HG02981 (cell line): ENCODE results near the gene HOXC11.

Experiments
- ATAC-seq: cut with Tn5 transposase; IDR thresholded peaks from one replicate; pipeline ENCODE4 v1.9.1; 2021; ENCODE audit warnings: mild to moderate bottlenecking, moderate library complexity; ENCODE audit not compliant: unreplicated experiment

HOXC11 gene

DNA sequence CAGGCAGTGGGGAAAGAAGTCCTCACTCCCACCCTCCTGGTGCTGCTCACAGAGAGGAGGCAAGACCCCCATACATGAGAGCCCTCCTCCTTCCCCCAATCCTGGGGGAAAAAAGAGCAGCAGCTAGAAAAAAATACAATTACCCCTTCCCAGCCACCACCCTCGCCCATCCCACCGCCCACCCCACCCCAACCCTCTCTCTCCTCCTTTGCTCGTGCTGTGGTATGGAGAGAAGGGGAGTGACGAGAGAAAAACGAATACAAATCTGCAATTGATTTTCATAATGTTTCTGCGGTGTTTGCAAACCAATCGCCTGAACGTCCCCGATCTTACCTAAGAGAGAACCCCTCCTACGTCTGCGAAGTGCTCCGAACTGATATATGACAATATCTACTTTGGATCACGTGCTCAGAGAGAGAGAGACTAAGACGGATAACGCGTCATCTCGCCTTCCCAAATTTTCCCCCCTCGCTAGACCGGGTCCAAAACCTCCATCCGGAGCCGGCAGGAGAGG, at the start of gene HOXC11:
TSS of gene HOXC11 (plus strand) at position 405 of the 514 bp plus-strand sequence. CDS start 116 bp downstream, outside the sequence.
- ATAC-seq, result no peak

DNA sequence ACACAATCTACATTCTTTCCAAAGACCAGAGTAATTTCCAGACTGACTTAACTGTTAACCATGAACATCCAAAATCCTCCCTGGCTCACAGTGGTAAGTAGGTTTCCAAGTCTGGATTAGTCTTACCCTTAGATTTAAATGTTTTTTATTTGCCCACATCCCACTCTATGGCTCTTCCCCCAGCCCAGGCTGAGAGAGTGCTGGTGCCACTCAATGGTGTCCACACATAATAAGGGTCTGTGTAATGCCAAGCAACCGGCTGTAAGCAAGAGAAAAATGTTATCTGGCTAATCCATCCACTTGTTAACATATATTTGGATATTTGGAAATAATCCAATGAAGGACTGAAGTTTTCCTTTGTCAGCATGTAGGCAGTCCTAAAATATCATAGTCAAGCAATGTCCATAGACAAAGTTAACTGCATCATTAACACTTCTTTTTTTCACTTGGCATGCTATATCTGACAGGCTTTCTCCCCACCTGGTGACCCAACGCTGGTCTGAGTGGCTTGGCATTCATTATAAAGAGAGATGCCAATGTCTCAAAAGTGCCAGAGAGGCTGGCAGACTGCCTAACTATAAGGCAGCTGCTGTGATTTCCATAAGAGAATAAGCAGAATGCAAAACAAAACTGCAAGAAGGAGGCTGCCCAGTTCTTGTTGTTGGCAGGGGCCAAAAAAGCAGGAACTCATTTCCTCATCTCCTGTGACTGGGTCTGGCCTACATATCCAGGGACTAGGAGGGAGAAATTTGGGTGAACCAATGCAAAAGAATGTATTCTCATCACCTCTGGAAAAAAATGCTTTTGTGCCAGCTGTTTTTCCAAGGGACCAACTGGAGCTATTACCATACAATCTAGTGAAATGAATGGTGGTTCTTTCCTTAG, 48.2 kb upstream of the HOXC11 start:
- ATAC-seq, result no peak

DNA sequence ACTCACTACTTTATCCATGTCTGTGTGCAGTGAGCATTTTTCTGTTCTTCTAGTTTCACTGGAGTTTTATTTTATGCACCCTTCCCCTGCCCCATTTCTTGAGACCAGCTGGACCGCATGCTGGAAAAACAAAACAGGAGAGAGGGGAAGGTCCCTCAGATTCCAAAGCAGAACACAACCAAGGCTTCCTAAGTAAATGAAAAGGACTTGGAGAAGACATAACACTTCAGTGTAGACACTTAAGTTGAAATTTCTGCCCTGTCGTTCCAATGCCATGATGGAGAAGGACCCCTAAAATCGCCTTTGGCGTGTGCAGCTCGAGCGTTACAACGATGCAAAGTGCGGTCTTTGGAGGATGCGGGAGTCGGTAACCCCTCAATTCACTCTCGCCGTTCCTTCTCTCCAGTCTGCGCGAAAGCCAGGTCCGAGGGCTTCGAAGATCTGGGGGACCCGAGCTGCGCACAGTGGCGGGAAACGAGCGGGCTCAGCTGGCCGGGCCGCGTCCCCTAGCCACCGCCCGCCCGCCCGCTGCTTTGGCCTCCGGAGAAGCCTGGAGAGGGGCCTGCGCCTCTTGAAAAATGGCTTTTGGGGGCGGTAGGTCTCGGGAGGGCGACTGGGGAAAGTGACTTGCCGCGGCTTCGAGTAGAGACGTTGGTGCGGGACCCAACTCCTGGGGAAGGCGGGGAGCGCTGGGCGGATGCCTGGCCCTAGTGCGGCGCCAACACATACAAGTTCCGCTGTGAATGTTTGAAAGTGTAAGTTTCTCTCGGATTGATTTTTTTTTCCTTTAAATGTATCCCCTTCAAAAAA, 45.5 kb upstream of the HOXC11 start:
- no peak for ATAC-seq

DNA sequence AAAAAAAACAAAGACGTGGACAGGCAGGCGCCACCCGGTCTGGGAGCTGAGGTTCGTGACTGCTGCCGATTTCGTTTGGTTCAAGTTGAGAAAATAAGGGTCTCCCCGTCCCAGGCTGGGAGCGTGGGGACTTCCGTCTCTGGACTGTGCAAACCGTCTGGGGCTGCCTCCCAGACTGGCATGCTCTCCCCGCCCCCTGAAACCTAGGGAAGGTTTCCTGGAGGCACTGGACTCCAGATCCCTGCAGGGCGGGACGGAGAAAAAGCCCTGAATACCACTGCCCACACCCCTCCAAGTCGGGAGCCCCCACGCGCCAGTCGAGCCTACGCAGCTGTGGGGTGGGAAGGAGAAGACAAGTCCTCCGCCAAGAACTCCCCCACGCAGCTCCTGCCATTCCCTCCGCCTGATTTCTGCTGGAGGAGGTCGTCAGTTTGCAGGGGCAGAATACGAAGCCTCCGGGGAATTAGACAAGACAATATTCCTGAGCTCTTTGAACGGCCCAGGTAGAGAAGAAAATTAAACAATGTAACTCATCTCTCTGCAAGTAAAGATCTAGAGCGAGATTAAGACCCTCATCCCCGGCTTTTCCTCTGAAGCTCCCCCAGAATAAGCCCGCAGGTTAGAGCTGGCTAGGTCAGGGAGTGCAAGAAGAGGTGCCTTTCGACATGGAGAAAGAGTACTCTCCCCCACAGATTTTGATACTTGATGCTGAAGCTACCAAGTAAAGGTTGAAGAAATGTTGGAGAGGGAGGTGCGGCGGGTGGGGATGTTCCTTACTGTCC, 44.7 kb upstream of the HOXC11 start:
- no peak for ATAC-seq

DNA sequence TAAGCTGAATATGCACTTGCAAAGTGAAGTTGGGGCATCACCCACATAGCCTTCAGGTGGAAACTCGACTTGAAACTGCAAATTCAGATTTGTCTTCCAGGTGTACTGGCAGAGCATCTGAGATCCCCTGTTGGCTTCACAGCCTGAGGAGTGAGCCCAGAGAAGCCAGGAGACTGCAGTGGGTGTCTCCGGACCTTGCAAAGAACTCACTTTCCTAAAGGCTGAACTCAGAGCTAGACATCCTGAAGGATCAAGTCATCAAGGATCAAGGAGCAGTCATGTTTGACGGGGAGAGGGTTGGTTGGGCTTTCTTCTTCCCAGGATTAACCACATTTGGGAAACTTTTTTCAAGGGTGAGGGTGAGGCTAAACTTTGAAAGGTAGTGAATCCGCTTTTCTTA, 43.4 kb upstream of the HOXC11 start:
- no peak for ATAC-seq

DNA sequence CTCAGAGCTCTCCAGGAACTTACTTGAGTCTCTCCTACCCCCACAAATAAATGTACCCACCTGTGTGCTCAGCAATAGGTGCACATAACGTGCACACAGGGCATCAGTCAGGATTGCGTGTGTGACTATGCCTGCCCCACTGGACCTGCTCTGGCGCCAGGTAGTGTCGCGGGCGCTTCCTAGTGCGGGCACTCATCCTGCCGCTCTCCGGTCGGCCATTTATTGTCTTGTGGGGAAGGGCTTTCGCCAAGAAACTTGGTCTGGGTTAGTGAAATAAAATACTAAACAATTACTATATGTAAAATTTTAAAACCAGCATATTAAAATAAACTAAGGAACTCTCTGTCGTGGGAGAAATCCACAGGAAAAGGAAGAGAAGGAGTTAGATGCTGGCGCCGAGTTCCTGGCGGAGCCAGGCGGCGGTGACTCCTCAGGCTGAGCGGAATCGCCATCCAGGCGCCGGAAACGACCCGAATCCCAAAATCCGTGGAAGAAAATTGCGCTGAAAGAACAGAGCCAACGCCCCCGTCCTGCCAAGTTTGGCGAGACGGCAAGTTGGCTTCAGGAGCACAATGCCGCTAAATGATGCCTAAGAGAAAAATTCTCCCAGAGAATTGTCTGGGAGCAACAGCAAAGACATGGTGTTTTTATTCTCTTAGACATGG, 42.2 kb upstream of the HOXC11 start:
- ATAC-seq, result no peak

DNA sequence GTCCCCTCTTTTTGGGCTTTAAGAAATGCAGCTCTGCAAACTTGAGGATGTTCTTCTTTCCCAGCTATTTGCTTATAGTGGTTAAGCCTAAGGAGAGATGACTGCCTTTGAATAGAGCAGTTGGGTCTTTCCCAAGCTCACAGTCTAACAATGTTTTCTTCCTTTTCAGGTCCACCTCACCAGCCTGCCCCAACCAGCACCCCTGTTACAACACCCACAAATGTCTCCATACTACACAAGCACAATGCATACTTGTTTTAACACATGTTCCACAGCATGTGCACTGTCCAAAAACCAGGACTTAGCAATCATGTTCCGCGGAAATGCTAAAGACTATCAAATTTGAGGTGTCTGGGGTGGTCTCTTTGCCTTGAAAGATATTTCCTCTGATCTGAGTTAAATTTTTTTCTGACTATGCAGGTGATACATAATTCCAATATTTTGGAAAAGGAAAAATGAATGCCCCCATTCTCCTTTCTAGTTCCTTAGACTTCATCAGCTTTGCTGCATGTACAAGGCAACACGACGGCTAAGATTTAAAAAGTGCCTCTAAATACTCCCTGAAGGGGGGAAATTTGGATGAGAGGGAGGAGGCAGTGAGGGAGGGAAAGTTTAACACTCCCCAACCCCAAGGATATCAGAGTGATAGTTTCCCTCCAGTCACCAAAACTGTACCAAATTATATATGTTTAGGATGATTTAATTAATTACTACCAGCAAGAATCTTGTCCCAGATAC, 40.9 kb upstream of the HOXC11 start:
- no peak for ATAC-seq

DNA sequence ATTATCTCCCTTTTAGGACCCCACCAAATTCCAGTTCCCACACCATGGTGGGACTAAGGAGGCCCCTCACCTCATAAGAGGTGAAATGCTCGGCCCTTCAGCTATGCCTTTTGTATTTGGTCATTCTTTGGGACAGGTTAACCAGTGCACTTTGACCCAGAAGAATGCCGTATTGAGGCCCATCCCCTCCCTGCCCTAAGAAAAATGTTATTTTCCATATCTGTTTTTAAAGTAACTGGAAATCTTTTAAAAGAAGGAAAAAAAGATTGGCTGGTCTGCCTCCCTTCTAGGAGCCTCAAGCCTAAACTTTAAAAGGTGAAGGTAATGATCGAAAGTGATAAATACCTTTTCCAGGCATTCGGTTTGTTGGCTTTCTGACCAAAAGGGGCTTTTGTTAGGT, 40.0 kb upstream of the HOXC11 start:
- no peak for ATAC-seq

DNA sequence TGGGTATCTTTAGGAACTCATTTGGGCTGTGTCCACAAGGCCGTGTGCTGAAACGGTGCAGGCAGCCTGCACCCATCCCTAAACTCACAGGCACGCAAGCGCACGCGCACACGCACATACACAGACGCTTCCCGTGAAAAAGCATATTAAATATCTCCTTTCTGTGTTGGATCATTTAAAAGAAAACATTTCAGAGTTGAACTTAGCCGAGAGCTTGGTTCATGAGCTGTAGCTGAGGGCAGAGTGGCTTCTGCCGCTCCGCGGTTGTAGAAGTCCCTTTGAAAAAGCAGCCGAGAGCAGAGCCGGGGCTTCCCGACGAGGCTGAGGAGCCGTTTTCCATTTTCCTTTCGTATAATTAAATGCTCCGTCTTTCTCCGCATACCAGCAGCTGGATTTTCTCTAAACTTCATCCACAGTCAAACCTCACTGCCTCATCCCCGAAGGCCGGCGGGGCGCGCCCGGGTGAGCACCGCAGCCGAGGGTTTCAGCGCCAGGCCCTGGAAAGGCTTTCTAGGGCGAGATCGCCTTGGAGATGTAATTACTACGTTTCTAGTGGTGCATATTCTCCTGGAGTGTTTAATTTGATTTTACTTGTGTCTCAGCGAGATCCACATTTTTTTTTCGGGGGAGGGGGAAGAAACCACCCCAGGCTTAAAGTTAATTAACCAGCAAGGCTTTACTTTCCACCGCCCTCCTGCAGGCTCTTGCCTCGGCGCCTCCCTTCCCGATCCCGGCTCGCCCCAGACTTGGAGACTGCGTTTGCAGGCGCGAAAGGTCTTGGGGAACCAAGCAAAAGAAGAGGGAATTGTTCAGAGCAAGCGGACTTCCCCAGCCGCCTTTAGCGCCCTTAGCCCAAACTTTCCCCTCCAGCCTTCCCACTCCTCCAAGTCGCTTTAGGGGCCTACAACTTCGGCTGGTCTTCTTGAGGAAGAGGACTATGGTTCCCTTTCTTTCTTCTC, 37.3 kb upstream of the HOXC11 start:
- no peak for ATAC-seq

DNA sequence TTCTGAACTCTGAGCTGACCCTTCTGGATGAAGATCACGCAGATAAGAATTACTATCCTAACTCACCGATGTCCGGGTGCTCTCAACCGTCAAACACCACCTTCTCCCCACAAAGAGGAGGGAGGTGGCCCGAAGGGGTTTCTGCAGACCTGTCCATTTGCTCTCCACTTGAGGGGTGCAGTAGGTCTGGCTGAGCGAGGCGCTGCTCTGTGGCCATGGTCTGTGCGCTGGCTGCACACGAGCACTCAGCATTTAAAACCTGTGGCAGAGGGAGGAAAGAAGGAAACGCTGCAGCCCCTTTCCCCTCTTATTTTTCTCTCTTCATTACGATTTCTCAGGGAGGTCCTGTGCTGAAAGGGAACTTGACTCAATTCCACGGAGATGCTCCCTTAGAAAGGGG, 35.8 kb upstream of the HOXC11 start:
- ATAC-seq, result no peak

DNA sequence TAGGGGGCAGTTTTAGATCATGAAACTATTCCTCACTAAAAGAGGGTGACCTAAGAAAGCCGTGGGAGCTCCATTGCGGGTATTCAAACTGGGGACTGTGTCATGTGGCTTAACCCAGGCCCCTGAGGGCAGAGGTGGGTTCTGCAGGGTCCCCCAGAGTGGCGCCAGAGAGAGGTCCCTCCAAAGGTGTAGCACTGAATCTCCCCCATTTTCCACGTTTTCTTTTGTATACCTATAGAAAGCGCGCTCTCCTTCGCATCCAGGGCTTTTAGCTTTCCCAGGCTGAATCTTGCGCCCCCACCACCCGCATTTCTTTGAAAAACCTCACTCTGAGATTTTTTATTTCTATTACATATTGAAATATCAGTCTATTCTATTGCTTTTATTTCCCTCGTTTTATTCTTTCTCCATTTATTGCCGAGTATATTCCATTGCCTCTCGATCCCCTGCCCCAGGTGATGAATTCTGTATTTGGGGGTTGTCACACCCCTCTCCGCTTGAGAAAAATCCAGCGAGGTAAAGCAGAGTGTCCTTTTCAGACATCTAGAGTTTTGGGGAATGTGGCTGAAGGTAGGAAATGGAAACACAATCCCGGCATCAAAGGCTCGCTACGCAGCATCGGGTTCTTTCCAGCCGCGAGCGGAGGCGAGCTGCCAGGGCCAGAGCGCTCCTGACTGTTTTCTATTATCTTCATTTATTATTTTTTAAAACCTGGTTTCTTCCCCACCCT, 35.2 kb upstream of the HOXC11 start:
- no peak for ATAC-seq

DNA sequence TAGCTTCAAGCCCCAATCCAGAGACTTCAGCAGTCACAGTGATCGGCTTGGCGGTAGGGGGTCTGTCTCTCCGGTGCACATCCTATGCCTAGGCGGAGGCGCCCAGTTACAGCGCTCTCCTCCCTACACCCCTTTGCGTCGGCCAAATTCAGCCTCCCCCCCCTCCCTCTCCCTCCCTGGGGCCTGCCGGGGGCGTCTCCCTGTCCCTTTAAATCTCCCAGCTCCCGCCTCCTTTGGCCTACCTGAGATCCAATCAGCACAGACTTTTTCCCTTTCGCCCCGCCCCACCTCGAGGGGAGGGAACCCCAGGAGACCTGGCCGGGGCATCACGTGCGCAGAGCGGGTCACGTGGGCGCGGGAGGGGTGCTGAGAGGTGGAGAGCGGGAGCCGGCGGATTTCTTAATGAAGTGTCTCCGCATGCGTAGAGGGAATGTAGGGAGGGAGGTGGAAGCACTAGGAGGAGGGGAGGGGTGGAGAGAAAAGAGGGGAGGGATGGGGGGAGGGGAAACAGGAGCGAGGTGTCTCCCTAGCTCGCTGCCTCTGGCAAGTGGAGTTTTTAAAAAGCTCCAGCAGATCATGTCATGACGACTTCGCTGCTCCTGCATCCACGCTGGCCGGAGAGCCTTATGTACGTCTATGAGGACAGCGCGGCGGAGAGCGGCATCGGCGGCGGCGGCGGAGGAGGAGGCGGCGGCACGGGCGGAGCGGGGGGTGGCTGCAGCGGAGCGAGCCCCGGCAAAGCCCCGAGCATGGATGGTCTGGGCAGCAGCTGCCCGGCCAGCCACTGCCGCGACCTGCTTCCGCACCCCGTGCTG, 34.4 kb upstream of the HOXC11 start, which contains the start of gene HOXC13:
TSS of gene HOXC13 (plus strand) at position 506 of the 815 bp plus-strand sequence. CDS start at position 582, 76 bp downstream.
- no peak for ATAC-seq

DNA sequence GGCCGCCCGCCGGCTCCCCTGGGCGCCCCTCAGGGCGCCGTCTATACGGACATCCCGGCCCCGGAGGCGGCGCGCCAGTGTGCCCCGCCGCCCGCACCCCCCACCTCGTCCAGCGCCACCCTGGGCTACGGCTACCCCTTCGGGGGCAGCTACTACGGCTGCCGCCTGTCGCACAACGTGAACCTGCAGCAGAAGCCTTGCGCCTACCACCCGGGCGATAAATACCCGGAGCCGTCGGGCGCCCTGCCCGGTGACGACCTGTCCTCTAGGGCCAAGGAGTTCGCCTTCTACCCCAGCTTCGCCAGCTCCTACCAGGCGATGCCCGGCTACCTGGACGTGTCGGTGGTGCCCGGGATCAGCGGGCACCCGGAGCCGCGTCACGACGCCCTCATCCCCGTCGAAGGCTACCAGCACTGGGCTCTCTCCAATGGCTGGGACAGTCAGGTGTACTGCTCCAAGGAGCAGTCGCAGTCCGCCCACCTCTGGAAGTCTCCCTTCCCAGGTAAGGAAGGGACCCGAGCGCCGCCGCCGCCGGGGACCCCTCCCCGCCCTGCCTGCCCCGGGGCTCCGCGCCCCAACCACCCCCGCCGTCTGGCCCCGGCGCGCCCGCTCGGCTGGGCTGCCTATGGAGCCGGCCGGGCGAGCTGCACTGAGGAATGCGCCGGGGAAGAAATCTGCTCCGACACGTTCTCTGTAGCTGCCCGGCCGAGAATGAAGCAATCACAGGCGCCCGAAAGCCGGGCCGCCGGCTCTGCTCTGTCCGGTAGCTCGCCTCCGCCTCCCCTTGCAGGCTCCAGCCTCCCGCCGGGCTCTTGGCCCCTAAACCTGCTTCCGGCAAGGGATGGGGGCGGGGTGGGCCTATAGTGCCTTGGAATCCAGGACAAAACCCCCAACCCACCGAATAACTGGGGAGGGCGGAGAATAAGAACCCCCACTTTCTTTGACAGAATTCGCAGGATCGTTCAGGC, 33.5 kb upstream of the HOXC11 start:
- ATAC-seq, result no peak

DNA sequence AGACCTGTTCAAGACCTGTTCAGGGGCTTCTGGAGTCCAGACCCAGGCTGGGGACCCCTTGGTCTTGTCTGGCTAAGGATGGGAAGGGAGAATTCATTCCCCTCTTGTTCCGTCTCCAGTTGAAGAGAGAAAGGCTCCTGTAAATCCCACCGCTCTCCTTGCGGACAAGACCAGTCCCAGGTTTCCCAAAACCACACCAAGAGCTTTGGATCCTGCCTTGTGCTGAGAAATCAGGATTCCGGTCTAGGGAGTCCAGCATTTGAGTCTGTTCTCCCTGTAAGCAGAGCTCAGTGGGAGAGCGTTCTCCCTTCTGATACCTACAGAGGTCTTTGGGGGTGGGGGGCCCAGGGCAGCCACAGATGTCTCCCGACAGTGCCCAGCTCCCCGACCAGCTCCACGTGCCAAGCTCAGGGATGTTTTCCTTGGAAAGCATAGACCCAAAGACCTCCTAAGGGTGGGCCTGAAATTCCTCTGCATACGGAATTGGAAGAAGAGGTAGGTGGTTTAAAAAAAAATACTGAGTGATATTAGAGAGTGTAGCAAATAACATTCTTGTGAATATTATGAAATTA, 32.4 kb upstream of the HOXC11 start:
- no peak for ATAC-seq

DNA sequence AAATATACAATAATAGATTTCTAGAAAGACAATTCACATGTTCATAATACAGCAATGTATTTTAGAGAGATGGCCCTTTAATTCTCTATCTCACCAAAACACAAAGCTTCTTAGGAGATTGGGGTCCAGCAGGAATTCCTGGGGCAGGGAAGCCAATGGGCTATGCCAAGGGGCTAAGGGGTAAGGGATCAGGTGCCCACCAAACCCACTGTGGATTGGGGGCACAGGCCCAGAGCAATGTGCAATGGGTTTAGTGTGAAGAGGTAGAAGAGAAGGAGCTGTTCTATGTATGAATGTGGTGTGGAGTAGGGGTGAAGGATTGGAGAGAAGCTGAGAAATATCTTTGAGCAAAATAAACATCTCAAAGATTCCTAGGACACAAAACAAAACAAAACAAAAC, 31.7 kb upstream of the HOXC11 start:
- ATAC-seq, result no peak

DNA sequence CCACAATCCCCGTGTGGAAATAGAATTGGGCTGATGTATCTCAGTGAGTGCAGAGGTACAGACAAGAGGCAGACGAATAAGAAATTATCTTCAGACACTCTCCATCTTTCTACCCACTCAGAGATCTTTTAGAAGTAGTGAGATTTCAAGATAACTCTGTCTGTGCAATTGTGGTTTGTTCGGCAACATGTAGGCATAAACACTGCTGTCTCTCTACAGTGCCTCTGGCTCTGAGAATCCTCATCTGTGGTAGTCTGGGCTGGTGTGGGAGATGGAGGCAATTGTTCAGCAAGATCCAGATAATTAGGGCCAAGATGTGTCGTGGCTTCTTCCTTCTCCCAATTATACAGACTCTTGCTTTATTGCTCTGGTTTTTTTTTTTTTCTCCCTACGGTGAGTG, 31.2 kb upstream of the HOXC11 start:
- no peak for ATAC-seq
